Heart right ventricle (tissue), 16 donors: ENCODE data around the gene DIO3. TPM values are rescaled to one million over a fixed set of nuclear protein-coding genes. Genes with fewer than 3 reads are reported as not detected.
"Not testable (repeated sequence)": the region's sequence is repeated elsewhere in the genome, so short reads cannot be mapped to it uniquely, and the experiment has no call there.

ENCODE experiments used
- ATAC-seq, 8 donors: fragments of 200-7000 bp; cut with Tn5 transposase; one replicate each; pipeline ENCODE4 v1.9.1; 2020; ENCODE audit warnings: mild to moderate bottlenecking in 8 of 8, moderate library complexity in 8 of 8, moderate number of reproducible peaks in 1 of 8
- DNase-seq, 2 donors: peaks; one replicate each; pipeline ENCODE4 v3.0.0-alpha.2; 2020
- H3K27ac ChIP-seq, 10 donors: fragments of 200-600 bp; sonication (generic) in 2 of 10; one replicate each; pipeline versions ENCODE4 v1.5.0 to v1.8.0; 2020 to 2022; ENCODE audit warnings: mild to moderate bottlenecking in 3 of 10
- H3K27me3 ChIP-seq, 7 donors: fragments of 200-600 bp; one replicate each; pipeline ENCODE4 v1.8.0; 2021 to 2022; ENCODE audit warnings: mild to moderate bottlenecking in 2 of 7
- H3K36me3 ChIP-seq, 9 donors: fragments of 200-600 bp; sonication (generic) in 1 of 9; one replicate each; pipeline versions ENCODE4 v1.5.0 to v1.8.0; 2020 to 2022; ENCODE audit warnings: mild to moderate bottlenecking in 2 of 9
- H3K4me1 ChIP-seq, 9 donors: fragments of 200-600 bp; sonication (generic) in 1 of 9; one replicate each; pipeline versions ENCODE4 v1.5.0 to v1.8.0; 2020 to 2022; ENCODE audit warnings: mild to moderate bottlenecking in 4 of 9
- H3K4me3 ChIP-seq, 10 donors: fragments of 200-600 bp; sonication (generic) in 2 of 10; one replicate each; pipeline versions ENCODE4 v1.5.0 to v1.8.0; 2020 to 2022; ENCODE audit warnings: mild to moderate bottlenecking in 7 of 10, moderate library complexity in 2 of 10
- H3K9me3 ChIP-seq, 11 donors: fragments of 200-600 bp in 10 of 11; sonication (generic) in 2 of 11; one replicate each; pipeline versions ENCODE4 v1.5.0 to v1.8.0; 2013 to 2022; ENCODE audit warnings: mild to moderate bottlenecking in 2 of 11, control low read depth in 1 of 11, moderate library complexity in 1 of 11
- WGBS, 2 donors: extraction: QIAGEN DNeasy Blood & Tissue Kit; methylation state at CpG; one replicate each; pipeline ENCODE4 v1.1.7; 2013; ENCODE audit warnings: inconsistent platforms in 1 of 2; 5-methylcytosine and 5-hydroxymethylcytosine counted together
- intact Hi-C, 10 donors: fragments of 100-400 bp; cut with DNase I; formaldehyde crosslinking; loops; one replicate each; pipeline versions ENCODE4 v1.11.1 to v1.14.2; 2022
- polyA plus RNA-seq, 2 donors: library from polyadenylated mRNA; stranded (reverse); fragments of 200-250 nt; gene quantifications; one replicate each; pipeline ENCODE4 v1.2.3, GENCODE V29; 2013
- total RNA-seq, 10 donors: library from RNA; stranded (reverse); fragmentation: NEBNext Ultra II Directional in 3 of 10; extraction: Animal tissue kit (Norgen Biotek cat#: 25700) in 3 of 10; gene quantifications; one replicate each; pipeline versions ENCODE4 v1.2.1 to v1.2.4, GENCODE V29; 2021 to 2023
- TF ChIP-seq, protein P1 (sequence below), 9 donors: fragments of 200-600 bp; sonication (generic) in 2 of 9; IDR thresholded peaks; one replicate each; pipeline versions ENCODE4 v1.5.0 to v1.8.0; 2021 to 2022; ENCODE audit warnings: antibody characterized with exemption in 9 of 9, mild to moderate bottlenecking in 5 of 9, moderate library complexity in 1 of 9
- donor health status: Arrhythmogenic right ventricular cardiomyopathy.
- donor health status: ischemic (EF 13 %, LVEDD 7.1; RV severe dilation, severe dysfunction).
- donor health status: healthy with polysubstance abuse.
- donor health status: DM: no; HTN: yes; CAD: no.
- donor health status: DM: no; HTN: no; CAD: no.
- donor health status: ischemic (EF 25% LVEDD 6.9; RV normal size, moderate dysfunction).
- donor health status: ischemic (EF 25% LVEDD 5.7; RV mildly dilated, moderate dysfunction).
- donor health status: healthy.
- donor health status: DM: yes; HTN: yes; CAD: no.
- donor health status: Ischemic cardiomyopathy.
- donor health status: ischemic (EF 35%, LVEDD 5.7; RV mildly dilated, moderate dysfunction).
- donor health status: nonischemic (EF 11% LVEDD 7.7; RV severe dilation, severe dysfunction).
- donor health status: DM: yes; HTN: yes; CAD: no.
- donor health status: PGD.
- donor health status: ischemic (EF 29% LVEDD 5.4; RV normal size, mild dysfunction).
- donor health status: nonischemic (EF 23%, LVEDD 6.1; RV moderate dilation, normal function).

Gene DIO3
- total and polyA plus RNA-seq, 12 donors, result 0.15 to 0.33 (median 0.24) TPM; not detected in 8

DNA sequence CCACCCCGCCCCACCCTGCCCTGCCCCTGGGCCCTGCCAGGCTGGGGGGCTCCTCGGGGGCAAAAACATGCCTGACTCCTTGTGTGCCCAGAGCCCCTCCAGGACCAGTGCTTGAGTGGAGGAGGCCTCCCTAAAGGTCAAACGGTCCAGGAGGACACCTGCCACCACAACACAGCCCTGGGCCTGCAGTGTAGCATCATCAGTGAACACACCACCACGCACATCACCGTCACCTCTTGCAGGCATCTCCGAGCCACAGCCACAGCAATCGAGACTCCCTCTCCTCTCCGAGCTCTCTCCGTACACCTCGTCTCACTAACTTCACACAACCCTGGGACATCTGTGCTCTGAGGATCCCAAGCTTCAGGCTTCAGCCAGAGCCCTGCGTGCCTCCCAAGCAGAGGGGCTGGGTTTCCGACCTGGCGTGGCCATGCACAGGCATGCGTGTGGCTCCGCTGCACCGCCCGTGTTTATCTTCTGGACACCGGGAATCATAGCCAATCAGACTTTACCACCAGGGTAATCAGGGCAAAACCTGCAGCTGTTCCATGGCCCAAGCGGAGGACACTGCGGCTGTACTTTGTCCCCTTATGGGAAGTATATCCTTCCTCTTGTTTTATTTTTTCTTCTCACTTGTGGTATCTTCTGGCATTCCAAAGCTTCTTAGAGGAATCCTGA lies 6.2 kb upstream of the DIO3 start:
- peaks cover 0 to 8% (median 0%) of the 10 kb centered on the region in 9 donors for H3K4me1 ChIP-seq
- H3K27ac ChIP-seq, result no peak overlapping the region
- TF ChIP-seq, protein P1, sequence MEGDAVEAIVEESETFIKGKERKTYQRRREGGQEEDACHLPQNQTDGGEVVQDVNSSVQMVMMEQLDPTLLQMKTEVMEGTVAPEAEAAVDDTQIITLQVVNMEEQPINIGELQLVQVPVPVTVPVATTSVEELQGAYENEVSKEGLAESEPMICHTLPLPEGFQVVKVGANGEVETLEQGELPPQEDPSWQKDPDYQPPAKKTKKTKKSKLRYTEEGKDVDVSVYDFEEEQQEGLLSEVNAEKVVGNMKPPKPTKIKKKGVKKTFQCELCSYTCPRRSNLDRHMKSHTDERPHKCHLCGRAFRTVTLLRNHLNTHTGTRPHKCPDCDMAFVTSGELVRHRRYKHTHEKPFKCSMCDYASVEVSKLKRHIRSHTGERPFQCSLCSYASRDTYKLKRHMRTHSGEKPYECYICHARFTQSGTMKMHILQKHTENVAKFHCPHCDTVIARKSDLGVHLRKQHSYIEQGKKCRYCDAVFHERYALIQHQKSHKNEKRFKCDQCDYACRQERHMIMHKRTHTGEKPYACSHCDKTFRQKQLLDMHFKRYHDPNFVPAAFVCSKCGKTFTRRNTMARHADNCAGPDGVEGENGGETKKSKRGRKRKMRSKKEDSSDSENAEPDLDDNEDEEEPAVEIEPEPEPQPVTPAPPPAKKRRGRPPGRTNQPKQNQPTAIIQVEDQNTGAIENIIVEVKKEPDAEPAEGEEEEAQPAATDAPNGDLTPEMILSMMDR (IDR thresholded peaks at IDR 0.05), result no peak
- 69 to 79% methylated on average over 20 of the region's 20 CpGs for WGBS, 2 donors
- H3K9me3 ChIP-seq, result no peaks in the 10 kb centered on the region
- peaks cover 4 to 68% (median 59%) of the 10 kb centered on the region in 7 donors for H3K27me3 ChIP-seq
- H3K36me3 ChIP-seq, result no peaks in the 10 kb centered on the region
- ATAC-seq (no peak), DNase-seq (no peak)
- no peak overlapping the region for H3K4me3 ChIP-seq
- intact Hi-C loops, result no loop called here

DNA sequence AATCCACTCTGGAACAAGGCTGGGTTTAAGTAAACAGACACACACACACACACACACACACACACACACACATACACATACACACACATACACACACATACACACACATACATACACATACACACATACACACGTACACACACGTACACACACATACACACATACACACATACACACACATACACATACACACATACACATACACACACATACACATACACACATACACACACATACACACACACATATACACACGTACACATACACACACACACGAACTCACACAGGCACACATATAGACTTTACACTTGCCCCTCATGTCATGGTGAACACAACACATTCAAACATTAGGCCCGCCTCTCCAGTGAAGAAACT lies 5.6 kb upstream of the DIO3 start:
- ATAC-seq, DNase-seq, H3K4me3 ChIP-seq, H3K27ac ChIP-seq, H3K36me3 ChIP-seq, H3K4me1 ChIP-seq, intact Hi-C loops, H3K9me3 ChIP-seq: not testable (repeated sequence)
- H3K27me3 ChIP-seq, result peaks cover 4 to 69% (median 59%) of the 10 kb centered on the region in 7 donors
- WGBS, 2 donors, result 89% methylated on average over 5 of the region's 5 CpGs

DNA sequence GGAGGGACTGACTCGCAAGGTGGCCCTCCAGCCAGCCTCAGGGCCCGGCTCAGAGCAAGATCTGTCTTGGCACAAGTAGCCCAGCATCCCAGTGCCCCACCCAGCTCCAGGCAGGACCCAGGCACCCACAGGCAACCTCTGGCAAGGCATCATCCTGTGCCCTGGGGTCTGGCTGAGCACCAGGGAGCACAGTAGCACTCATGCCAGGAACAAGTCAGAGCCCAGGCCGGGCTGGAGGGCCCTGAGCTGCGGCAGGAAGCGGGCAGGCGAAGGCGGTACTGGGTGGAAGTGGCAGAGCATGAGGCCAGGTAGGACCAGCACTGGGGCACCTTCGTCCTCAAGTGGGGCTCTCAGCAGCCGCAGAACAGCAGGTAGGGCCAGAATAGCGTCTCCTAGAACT lies 5.2 kb upstream of the DIO3 start:
- H3K27me3 ChIP-seq, result peaks cover 6 to 71% (median 60%) of the 10 kb centered on the region in 7 donors
- H3K27ac ChIP-seq, result no peak overlapping the region
- 87 to 88% methylated on average over 10 of the region's 10 CpGs for WGBS, 2 donors
- H3K36me3 ChIP-seq, result no peaks in the 10 kb centered on the region
- H3K9me3 ChIP-seq, result peaks cover 0 to under 1% (median 0%) of the 10 kb centered on the region in 11 donors
- ATAC-seq, result no peak
- TF ChIP-seq, protein P1 (IDR thresholded peaks at IDR 0.05), result no peak
- DNase-seq, result no peak
- peaks cover 0 to 9% (median 0%) of the 10 kb centered on the region in 9 donors for H3K4me1 ChIP-seq
- H3K4me3 ChIP-seq, result no peak overlapping the region
- intact Hi-C loops, result no loop called here

DNA sequence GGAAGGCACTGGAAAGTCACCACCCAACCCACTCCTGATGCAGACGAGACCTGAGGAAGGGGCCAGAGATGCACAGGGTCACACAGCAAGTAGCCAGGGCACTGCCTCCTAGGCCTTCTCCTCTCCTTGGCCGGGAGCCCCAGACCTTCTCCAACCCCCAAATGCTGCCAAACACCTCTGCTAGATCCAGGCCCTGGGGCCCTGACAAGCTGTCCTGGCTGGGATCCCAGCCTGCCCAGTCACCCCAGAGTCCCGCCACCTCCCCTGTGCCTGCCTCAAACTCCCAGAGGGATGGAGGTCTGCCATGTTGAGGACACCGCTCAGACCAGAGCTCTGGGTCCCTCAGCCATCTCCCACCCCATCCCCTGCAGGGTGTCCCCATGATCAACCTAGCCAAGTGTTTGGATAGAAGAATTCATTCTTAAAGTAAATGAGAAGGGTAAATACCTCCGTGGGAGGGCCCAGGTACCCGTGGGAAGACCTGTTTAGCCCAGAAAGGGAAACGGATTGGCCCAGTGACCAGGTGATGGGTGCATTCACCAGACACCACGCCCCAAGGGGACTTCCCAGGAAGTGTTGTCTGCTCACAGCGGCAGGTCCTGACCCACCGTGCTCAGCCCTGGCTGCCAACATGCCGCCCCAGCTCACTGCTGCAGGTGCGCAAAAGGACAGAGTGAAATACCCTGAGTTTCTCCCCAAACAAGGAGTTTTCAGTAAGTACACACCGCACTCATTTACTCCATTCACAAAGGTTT lies 4.6 kb upstream of the DIO3 start:
- peaks cover 0 to 7% (median 5%) of the 10 kb centered on the region in 11 donors for H3K9me3 ChIP-seq
- peaks cover 0 to 9% (median 0%) of the 10 kb centered on the region in 9 donors for H3K4me1 ChIP-seq
- no peak for ATAC-seq
- DNase-seq, result no peak
- WGBS, 2 donors, result 72 to 78% methylated on average over 13 of the region's 13 CpGs
- peaks cover 12 to 77% (median 66%) of the 10 kb centered on the region in 7 donors for H3K27me3 ChIP-seq
- TF ChIP-seq, protein P1 (IDR thresholded peaks at IDR 0.05), result no peak
- no peak overlapping the region for H3K4me3 ChIP-seq
- intact Hi-C loops, result no loop called here
- no peak overlapping the region for H3K27ac ChIP-seq
- no peaks in the 10 kb centered on the region for H3K36me3 ChIP-seq
